Measurements from ENCODE around the gene TCF4.

DNA sequence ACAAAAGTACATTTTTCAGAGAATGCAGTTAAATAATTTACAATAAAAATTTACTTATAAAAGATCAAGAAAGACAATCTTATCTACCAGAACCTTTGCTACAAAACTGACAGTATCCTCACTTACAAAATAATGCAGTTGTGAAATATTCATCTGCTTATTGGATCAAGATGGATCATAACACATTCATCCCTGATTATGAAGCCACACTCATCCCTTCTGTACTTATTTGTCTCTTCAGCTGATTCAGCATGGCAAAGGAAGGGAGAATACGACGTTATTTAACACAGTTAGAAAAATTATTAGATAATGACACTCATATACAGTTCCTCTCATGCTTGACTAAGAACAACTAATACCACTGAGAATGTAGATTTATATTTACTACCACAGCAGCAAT, 46.4 kb downstream of the TCF4 start:
- TF ChIP-seq, protein P1, sequence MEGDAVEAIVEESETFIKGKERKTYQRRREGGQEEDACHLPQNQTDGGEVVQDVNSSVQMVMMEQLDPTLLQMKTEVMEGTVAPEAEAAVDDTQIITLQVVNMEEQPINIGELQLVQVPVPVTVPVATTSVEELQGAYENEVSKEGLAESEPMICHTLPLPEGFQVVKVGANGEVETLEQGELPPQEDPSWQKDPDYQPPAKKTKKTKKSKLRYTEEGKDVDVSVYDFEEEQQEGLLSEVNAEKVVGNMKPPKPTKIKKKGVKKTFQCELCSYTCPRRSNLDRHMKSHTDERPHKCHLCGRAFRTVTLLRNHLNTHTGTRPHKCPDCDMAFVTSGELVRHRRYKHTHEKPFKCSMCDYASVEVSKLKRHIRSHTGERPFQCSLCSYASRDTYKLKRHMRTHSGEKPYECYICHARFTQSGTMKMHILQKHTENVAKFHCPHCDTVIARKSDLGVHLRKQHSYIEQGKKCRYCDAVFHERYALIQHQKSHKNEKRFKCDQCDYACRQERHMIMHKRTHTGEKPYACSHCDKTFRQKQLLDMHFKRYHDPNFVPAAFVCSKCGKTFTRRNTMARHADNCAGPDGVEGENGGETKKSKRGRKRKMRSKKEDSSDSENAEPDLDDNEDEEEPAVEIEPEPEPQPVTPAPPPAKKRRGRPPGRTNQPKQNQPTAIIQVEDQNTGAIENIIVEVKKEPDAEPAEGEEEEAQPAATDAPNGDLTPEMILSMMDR (conservative IDR thresholded peaks at IDR 0.05; ENCODE audit: low read length) = no peak
- TF ChIP-seq EZH2phosphoT487 (IDR thresholded peaks at IDR 0.05; ENCODE audit: borderline replicate concordance) = no peak

Data from Loucy (cell line).